ENCODE measurements around the gene TSC2. TPM values are rescaled to one million over a fixed set of nuclear protein-coding genes. Genes with fewer than 3 reads are reported as not detected.

The TSC2 gene
- total and polyA plus RNA-seq, 3 donors from 2014 or later: 136 to 271 (median 222) TPM

DNA sequence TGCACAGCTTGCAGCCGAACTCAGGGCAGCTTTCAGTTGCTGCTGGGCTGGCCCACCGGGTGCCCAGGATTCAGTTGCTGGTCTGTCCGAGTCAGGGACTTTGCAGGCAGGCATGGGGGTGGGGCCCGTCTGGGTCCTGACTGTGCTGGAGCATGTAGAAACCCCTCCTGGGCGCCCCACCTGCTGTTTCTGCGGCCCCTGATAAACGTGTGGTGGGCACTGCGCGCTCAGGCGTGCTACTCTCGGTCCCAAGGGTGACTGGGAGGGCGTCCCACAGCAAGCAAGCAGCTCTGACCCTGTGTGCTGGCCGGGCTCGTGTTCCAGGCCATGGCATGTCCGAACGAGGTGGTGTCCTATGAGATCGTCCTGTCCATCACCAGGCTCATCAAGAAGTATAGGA lies 12.6 kb downstream of the TSC2 start:
- H3K9me3 ChIP-seq: no peaks in the 10 kb centered on the region
- TF ChIP-seq, protein P1, sequence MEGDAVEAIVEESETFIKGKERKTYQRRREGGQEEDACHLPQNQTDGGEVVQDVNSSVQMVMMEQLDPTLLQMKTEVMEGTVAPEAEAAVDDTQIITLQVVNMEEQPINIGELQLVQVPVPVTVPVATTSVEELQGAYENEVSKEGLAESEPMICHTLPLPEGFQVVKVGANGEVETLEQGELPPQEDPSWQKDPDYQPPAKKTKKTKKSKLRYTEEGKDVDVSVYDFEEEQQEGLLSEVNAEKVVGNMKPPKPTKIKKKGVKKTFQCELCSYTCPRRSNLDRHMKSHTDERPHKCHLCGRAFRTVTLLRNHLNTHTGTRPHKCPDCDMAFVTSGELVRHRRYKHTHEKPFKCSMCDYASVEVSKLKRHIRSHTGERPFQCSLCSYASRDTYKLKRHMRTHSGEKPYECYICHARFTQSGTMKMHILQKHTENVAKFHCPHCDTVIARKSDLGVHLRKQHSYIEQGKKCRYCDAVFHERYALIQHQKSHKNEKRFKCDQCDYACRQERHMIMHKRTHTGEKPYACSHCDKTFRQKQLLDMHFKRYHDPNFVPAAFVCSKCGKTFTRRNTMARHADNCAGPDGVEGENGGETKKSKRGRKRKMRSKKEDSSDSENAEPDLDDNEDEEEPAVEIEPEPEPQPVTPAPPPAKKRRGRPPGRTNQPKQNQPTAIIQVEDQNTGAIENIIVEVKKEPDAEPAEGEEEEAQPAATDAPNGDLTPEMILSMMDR (IDR thresholded peaks at IDR 0.05): no peak
- no peak for TF ChIP-seq POLR2A (IDR thresholded peaks at IDR 0.05)
- H3K36me3 ChIP-seq (ENCODE audit: low read depth, missing control alignments): no peaks in the 10 kb centered on the region

DNA sequence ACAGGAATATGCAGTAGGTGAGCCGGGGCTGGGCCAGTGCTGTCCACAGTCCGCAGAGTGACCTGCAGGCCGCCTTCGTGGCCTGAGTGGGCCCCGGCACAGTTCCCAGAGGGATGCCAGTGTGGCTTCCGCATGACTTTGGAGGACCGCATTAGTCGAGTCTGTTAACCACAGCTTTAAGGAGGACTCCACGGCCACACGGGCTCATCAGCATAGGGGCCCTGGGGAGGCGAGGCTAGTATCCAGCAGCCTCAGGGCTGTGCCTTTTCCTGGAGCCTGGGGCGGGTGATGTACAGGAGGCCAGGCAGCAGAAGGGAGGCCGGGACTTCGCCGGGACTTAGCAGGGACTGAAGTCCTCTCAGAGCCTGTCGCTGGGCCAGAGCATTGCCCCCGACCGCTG lies 13.2 kb downstream of the TSC2 start:
- H3K4me1 ChIP-seq: no peaks in the 10 kb centered on the region
- H3K27me3 ChIP-seq: no peaks in the 10 kb centered on the region
- H3K27ac ChIP-seq: no peak overlapping the region
- H3K4me3 ChIP-seq: no peak overlapping the region
- DNase-seq: no peak
- 93 to 94% methylated on average over 3 to 18 of the region's 18 CpGs for WGBS, 2 donors
- TF ChIP-seq, protein P1 (IDR thresholded peaks at IDR 0.05): no peak
- no peak for TF ChIP-seq POLR2A (IDR thresholded peaks at IDR 0.05)
- H3K36me3 ChIP-seq (ENCODE audit: low read depth, missing control alignments): no peaks in the 10 kb centered on the region
- no peaks in the 10 kb centered on the region for H3K9me3 ChIP-seq
- intact Hi-C loops (cut with DNase I; ENCODE audit: low total_unique reads): no loop called here

More for the DNA sequence above, 12.6 kb downstream of the TSC2 start:
- WGBS, 2 donors: 71 to 94% methylated on average over 5 to 17 of the region's 17 CpGs
- intact Hi-C loops (cut with DNase I; ENCODE audit: low total_unique reads): no loop called here
- no peak overlapping the region for H3K27ac ChIP-seq
- DNase-seq: no peak
- H3K27me3 ChIP-seq: no peaks in the 10 kb centered on the region
- no peaks in the 10 kb centered on the region for H3K4me1 ChIP-seq
- H3K4me3 ChIP-seq: no peak overlapping the region

DNA sequence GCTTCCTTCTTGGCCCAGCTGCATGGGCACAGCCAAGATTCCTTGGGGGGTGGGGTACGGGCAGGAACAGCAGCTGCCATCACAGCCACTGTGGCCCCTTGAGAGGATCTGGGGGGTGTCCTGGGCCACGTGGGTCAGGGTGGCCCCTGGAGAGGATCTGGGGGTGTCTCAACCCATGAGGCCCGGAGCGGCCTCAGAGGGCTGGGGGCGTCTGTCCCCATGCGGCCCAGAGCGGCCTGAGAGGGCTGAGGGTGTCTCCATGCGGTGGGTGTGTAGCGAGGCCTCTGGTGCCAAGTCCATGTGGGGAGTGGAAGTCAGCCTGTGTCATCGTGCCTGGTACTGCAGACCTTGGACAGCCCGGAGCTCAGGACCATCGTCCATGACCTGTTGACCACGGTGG lies 13.7 kb downstream of the TSC2 start:
- H3K9me3 ChIP-seq: no peaks in the 10 kb centered on the region
- no peaks in the 10 kb centered on the region for H3K27me3 ChIP-seq
- TF ChIP-seq, protein P1 (IDR thresholded peaks at IDR 0.05): no peak
- no peak for TF ChIP-seq POLR2A (IDR thresholded peaks at IDR 0.05)
- H3K4me1 ChIP-seq: no peaks in the 10 kb centered on the region
- no peak overlapping the region for H3K4me3 ChIP-seq
- intact Hi-C loops (cut with DNase I; ENCODE audit: low total_unique reads): no loop called here
- H3K27ac ChIP-seq: no peak overlapping the region
- no peak for DNase-seq
- no peaks in the 10 kb centered on the region for H3K36me3 ChIP-seq (ENCODE audit: low read depth, missing control alignments)
- 88 to 100% methylated on average over 3 to 13 of the region's 13 CpGs for WGBS, 2 donors

DNA sequence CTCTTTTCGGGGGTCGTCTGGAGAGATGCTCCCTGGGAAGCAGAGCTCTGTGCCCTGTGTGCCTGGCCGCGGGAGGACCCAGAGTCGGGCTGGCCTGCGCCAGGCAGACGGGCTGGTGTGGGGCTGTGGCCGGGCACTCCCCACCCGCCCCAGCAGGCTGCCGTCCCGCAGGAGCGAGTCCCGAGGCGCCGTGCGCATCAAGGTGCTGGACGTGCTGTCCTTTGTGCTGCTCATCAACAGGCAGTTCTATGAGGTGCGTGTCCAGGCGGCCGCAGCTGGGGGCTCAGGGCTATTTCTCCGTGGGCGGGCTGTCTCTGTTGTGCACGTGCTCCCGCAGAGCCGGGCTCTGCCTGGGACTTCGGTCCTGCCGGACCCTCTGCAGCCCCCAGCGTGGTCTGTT lies 15.0 kb downstream of the TSC2 start:
- Histone ChIP-seq H3K27ac (no peak overlapping the region), H3K9me3 (no peaks in the 10 kb centered on the region), H3K4me3 (no peak overlapping the region), H3K4me1 (no peaks in the 10 kb centered on the region), H3K36me3 (ENCODE audit: low read depth, missing control alignments) (no peaks in the 10 kb centered on the region), H3K27me3 (no peaks in the 10 kb centered on the region)
- WGBS, 2 donors: 87 to 94% methylated on average over 12 to 28 of the region's 28 CpGs
- TF ChIP-seq, protein P1 (IDR thresholded peaks at IDR 0.05): no peak
- TF ChIP-seq POLR2A (IDR thresholded peaks at IDR 0.05): no peak
- no peak for DNase-seq
- intact Hi-C loops (cut with DNase I; ENCODE audit: low total_unique reads): no loop called here

DNA sequence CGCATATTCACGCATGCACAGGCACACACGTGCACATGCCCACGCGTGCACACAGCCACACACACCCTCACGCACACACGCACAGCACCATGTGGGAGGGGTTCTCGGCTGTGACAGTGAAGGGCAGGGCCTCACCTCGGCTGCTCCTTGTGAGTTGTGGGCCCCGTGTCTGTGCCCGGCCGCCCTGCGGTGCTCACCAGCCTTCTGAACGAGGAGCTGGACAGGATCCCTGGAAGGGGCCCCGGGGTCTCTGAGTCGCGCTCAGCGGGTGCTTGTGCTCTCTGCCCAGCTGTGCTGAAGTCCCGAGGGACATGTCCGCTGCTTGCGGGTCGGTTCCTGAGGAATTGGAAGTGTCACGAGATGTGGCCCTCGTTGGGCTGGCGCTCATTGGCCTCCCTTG lies 16.1 kb downstream of the TSC2 start:
- H3K4me1 ChIP-seq: no peaks in the 10 kb centered on the region
- intact Hi-C loops (cut with DNase I; ENCODE audit: low total_unique reads): no loop called here
- 95 to 96% methylated on average over 9 to 25 of the region's 25 CpGs for WGBS, 2 donors

More for the DNA sequence above, 16.1 kb downstream of the TSC2 start:
- Histone ChIP-seq H3K4me3 (no peak overlapping the region), H3K36me3 (ENCODE audit: low read depth, missing control alignments) (no peaks in the 10 kb centered on the region), H3K27ac (no peak overlapping the region), H3K9me3 (no peaks in the 10 kb centered on the region), H3K27me3 (no peaks in the 10 kb centered on the region)
- TF ChIP-seq, protein P1 (IDR thresholded peaks at IDR 0.05): no peak
- TF ChIP-seq POLR2A (IDR thresholded peaks at IDR 0.05): no peak
- no peak for DNase-seq
